8988T (cell line): ENCODE measurements around the gene PIK3IP1.
A peak's percentile ranks its signal among the peaks of the same experiment; 100 is the strongest.
"Not testable (repeated sequence)": the region's sequence is repeated elsewhere in the genome, so short reads cannot be mapped to it uniquely, and the experiment has no call there.

ENCODE experiments used
- DNase-seq: peaks from one replicate; pipeline ENCODE4 v3.0.0; 2011

The PIK3IP1 gene, protein sequence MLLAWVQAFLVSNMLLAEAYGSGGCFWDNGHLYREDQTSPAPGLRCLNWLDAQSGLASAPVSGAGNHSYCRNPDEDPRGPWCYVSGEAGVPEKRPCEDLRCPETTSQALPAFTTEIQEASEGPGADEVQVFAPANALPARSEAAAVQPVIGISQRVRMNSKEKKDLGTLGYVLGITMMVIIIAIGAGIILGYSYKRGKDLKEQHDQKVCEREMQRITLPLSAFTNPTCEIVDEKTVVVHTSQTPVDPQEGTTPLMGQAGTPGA

GRCh38 chr22:31292236-31292989 lies at the start of gene PIK3IP1:
PIK3IP1 (minus strand) TSS chr22:31292488; CDS start chr22:31292344, 144 bp downstream.
- peak; percentile 69 for DNase-seq

- DNase-seq = no peak
Observed at GRCh38 chr22:31341386-31342088, 49.2 kb upstream of the PIK3IP1 start.

- no peak for DNase-seq
Observed at GRCh38 chr22:31340765-31341247, 48.5 kb upstream of the PIK3IP1 start.

DNA sequence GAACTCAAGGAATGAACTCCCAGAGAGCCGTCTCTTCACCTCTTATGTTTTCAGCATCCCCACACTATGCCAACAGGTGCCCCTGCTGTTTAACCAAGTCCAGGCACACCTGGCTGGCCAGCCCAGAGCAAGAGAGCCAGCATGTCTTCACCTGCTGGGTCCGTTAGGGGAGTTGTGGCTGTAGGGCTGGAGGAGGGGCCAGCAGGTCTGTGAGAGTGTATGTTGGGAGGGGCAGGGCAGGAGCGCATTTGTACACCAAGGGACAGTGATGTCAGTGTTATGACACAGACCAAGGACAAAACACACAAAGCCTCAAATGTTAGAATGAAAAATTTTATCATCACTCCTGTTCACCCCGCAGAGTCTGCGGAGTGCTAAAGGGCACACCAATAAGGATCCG lies 48.1 kb upstream of the PIK3IP1 start:
- no peak for DNase-seq

- no peak for DNase-seq
Observed at GRCh38 chr22:31339148-31339832, 47.0 kb upstream of the PIK3IP1 start.

DNA sequence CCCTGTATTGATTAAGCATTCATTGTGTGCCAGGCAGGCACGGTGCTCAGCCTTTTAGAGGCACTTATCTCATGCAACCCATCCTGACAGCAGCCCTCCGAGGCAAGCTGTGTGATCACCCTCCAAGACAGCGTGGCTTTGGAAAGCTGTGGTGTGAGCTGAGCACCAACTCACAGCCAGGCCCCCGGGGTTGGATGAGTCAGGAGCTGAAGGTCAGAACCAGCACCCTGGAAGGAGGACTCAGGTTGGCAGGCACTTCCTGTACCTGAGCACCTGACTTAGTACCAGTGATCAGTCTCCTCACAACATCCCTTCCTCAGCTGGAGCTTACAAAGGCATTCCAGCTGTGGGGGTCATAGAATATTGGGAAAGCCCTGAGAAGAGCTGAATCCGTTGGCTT lies 44.9 kb upstream of the PIK3IP1 start:
- DNase-seq = no peak

DNA sequence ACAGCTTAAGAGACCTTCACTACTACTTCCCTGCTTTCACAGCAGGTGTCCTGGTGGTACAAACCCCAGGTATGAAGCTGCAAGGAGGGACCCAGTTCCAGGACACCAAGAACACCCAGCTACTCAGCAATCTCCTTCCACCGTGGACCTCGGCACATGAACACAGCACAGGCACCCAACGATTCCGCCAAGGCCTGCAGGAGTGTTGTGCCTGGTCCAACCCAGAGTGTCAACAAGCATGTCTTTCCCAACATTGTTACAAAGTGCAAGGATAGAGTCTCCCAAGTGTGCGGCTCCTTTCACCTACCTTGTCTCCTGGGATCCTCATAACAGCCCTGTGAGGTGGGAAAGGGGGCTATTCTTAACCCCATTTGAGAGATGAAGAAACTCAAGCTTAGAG lies 42.0 kb upstream of the PIK3IP1 start:
- no peak for DNase-seq

- DNase-seq = no peak
Observed at GRCh38 chr22:31333641-31334040, 41.4 kb upstream of the PIK3IP1 start.

- DNase-seq = no peak
Observed at GRCh38 chr22:31332886-31333285, 40.6 kb upstream of the PIK3IP1 start.

- no peak for DNase-seq
Observed at GRCh38 chr22:31332010-31332409, 39.7 kb upstream of the PIK3IP1 start.

DNA sequence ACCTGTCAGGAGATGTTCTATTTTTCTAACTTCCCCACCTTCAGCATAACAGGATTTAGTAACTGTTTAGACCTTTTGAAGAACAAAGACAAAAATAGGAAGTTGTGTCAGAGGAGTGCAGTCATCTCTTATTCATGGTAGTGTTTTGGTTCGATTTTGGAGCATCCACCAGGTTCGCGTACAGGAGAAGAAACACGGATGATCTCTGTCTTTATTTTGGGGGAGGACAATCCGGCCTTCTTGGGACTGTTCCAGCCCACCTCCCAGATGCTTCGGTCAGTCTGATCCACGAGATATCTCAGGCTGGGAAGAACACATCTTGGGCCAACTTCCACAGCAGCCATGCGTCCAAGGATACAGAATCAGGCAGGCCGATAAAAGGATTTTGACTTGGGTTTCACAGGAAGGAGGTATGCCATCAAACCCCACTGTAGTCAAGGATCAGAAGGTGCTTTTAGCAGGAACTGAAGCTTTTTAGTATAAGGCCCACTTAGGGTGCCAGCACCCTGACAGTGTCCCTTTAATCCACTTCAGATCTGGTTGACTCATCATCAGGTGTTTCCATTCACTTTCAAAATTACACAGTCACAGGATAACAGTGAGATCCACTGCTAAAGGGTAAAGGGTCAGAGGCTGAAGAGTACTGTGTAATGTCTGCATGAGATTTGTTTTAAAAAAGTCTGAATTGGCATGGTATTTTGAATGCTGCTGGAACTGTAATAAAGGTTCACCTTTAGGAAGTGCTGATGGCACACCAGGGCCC lies 37.3 kb upstream of the PIK3IP1 start:
- no peak for DNase-seq

DNA sequence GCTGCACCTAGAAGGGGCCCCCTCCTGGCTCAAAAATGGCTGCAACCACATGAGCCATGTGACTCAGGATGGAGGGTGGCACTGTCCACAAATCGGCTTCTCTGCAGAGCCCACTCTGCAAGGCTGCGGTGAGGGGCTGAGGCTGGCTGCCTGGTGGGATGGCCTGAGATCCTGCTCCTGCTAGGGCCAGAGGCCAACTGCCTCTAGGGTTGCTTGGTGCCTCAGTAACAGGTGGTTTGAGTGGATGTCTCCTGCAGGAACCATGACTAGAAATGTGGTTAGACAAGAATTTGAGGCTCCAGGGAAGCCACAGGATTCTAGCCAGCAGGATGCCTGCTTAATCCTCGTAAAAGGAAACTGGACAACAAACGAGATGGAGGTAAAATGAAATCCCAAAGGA lies 36.7 kb upstream of the PIK3IP1 start:
- no peak for DNase-seq

GRCh38 chr22:31328544-31328960 lies 36.3 kb upstream of the PIK3IP1 start:
- no peak for DNase-seq

- DNase-seq = no peak
Observed at GRCh38 chr22:31327806-31328543, 35.7 kb upstream of the PIK3IP1 start.

DNA sequence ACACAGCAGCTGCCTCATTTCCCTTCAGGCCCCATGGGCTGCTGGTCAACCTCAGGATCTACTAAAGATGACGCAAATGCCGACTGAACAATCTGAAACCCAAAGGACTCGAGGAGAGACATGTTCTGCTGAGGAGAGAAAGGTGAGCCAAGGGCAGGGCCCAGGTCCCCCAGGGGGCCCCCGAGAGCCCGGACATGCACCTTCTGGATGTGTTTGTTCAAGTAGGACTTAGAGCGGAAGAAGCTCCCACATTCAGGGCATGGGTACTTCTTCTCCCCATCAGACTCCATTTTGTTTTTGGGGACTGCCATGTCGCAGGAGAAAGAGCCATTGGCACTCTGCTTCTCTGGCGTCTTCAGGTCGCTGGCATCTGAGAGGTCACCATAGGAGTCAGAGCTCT lies 34.6 kb upstream of the PIK3IP1 start:
- DNase-seq = no peak

- no peak for DNase-seq
Observed at GRCh38 chr22:31323578-31324550, 31.6 kb upstream of the PIK3IP1 start.

GRCh38 chr22:31321421-31321820 lies 29.1 kb upstream of the PIK3IP1 start:
- DNase-seq = no peak

DNA sequence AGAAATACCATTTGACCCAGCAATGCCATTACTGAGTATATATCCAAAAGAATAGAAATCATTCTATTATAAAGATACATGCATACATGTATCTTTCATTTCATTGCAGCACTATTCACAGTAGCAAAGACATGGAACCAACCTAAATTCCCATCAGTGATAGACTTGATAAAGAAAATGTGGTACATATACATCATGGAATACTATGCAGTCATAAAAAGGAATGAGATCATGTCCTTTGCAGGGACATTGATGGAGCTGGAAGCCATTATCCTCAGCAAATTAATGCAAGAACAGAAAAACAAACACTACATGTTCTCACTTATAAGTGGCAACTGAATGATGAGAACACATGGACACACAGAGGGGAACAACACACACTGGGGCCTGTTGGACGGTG lies 21.9 kb upstream of the PIK3IP1 start:
- DNase-seq = not testable (repeated sequence)

GRCh38 chr22:31313366-31314147 lies 21.3 kb upstream of the PIK3IP1 start:
- DNase-seq = no peak

DNA sequence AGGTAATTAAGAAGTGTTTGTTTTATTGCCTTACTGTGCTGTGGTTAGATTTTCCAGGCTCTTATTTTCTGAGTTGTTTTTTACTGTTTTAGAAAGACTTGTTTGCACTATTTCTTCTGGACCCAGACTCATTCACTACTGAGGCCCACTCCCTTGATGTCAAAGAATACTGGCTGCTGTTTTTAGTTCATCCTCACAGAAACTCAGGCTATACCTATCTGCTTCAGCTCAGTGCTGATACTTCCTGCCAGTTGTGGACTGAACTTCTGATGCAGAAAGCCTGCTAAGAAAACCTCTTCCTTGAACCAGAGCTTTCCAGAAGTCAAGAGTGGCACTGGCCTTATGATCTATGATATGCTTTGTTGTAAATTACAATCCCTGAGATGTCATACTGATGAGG lies 15.9 kb upstream of the PIK3IP1 start:
- DNase-seq = no peak
